ENCODE measurements around the gene MAPK1.
"Not testable (repeated sequence)": the region's sequence is repeated elsewhere in the genome, so short reads cannot be mapped to it uniquely, and the experiment has no call there.

Gene MAPK1

DNA sequence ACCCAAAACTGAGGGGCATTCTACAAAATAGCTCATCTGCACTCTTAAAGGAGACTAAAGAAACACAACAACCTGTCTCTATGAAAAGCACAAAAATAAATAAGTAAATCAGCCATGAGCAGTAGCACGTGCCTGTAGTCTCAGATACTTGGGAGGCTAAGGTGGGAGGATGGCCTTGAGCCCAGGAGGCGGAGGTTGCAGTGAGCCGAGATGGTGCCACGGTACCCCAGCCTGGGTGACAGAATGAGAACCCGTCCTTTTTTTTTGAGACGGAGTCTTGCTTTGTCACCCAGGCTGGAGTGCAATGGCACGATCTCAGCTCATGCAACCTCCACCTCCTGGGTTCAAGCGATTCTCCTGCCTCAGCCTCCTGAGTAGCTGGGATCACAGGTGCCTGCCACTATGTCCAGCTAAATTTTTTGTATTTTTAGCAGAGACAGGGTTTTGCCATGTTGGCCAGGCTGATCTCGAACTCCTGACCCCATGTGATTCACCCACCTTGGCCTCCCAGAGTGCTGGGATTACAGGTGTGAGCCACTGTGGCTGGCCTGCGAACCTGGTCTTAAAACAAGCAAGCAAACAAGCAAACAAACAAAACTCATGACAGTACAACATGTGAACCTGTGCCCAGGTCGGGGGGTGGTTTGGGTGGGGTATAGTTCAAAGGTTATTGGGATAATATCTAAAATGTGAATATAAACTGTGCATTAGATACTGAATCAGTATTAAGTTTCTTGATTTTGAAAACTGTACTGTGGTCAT lies 76.4 kb downstream of the MAPK1 start:
- not testable (repeated sequence) for DNase-seq (ENCODE audit: low read depth)

DNA sequence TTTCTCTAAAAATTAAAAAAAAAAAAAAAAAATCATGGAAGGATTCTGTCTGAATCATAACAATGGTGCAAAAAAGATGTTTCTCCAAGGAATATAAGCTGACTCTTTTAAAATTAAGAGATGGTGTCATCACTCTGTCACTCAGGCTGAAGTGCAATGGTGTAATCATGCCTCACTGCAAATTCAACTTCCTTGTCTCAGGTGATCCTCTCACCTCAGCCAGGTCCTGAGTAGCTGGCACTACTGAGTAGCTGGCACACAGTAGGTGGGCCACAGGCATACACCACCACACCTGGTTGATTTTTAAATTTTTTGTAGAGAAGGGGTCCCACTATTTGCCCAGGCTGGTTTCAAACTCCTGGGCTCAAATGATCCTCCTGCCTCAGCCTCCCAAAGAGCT lies 77.1 kb downstream of the MAPK1 start:
- DNase-seq (ENCODE audit: low read depth): no peak

DNA sequence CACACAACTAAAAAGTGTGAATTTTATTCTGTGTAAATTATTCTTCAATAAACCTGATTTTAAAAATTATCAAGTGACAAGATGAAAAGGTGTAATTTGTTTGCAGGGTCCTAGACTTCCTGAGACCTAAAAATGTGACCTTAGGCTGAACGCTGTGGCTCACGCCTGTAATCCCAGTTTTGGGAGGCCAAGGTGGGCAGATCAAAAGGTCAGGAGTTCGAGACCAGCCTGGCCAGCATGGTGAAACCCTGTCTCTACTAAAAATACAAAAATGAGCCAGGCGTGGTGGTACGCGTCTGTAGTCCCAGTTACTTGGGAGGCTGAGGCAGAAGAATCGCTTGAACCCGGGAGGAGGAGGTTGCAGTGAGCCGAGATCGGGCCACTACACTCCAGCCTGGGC lies 79.9 kb downstream of the MAPK1 start:
- DNase-seq (ENCODE audit: low read depth): not testable (repeated sequence)

DNA sequence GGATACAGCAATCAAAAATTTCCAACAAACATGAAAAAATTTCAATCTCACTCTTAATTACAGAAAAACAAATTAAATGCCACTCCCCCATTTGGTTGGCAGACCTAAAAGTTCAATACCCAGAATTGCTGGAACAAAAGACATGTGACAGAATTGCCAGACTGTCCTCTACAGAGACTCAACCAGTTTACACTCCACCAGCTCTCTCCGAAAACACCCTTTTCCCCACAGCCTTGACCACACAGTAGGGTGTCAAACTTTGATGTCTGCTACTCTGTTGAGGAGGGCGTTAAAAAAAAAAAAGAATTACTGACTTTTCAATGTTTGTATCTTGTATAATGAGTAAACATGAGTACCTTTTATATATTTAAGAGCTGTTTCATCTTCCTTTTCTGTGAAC lies 87.2 kb downstream of the MAPK1 start:
- no peak for DNase-seq (ENCODE audit: low read depth)

DNA sequence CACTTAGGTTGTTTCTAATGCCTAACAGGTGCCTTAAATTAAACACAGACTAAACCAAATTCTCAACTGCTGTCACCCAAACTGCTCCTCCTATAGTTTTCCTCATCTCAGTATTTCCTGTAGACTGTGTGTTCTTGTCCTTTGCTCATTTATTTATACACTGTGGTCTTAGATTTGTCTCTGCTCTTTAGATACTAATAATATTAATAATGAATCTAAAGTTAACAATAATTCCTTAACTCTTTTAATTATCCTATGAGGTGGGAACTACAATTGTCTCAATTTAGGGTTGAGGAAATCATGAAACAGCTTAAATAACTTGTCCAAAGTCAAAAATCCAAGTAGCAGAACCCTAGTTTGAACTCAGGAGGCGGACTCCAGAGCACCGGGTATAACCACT lies 88.0 kb downstream of the MAPK1 start:
- no peak for DNase-seq (ENCODE audit: low read depth)

DNA sequence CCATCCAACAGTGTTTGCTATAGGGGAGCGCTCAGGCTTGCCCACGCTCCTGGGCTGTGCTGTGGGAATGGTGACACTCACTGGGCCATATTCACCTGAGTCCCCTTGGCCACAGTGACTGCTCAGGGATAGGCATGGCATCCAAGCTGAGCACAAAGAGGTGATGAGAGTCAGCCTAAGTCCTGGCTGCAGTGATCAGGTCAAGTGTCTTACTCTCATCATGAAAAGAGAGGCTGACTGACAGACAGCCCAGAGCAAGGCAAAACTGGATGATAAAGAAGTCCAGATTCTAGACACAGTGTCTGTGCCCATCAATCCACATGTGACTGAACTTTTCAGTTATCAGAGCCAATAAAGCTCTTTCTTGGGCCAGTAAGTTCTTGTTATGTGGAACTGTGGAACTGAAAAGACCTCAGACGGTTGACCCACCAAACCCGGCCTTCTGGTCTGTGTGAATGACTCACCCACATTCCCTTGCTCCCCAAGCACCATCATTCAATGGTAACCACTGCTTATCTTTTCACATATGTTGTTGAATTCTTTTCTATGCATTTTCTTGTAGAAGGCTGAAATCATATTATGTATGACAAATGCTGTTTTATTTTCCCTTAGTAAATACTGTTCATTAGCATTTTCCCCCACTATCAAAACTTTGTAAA lies 88.6 kb downstream of the MAPK1 start:
- peak; percentile 76 for DNase-seq (ENCODE audit: low read depth)

DNA sequence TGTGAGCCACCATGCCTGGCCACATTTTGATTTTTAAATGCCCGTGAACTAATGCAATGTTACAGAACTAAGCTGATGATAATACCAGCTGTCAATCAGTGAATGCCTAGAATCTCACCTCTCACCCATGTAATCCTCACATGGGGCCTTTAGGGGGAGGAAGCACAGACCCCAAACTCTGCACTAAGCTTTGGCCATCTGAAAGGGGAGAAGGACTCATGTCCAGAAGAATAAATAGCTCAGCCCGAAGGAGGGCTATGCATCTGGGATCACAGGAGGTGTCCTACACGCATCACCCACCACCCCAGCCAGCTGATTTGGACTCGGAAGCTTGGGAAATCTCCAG lies 95.8 kb downstream of the MAPK1 start:
- no peak for DNase-seq (ENCODE audit: low read depth)

DNA sequence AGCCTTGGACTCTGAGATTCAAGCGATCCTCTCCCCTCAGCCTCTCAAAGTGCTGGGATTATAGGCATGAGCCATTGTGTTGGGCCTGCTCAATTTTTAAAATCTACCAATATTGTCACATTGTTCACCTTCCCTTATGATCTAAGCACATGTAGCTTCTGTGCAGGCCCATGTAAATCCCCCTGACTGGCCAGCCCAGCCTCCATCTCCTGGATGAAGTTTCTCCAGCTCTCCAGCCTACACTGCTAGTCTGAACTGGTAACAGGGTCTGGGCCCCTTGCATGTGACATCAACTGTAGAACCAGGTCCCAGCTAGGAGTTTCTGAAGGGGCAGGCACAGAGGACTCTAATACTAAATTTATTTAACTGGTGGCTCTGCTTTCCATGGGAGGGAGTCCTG lies 99.0 kb downstream of the MAPK1 start:
- no peak for DNase-seq (ENCODE audit: low read depth)

DNA sequence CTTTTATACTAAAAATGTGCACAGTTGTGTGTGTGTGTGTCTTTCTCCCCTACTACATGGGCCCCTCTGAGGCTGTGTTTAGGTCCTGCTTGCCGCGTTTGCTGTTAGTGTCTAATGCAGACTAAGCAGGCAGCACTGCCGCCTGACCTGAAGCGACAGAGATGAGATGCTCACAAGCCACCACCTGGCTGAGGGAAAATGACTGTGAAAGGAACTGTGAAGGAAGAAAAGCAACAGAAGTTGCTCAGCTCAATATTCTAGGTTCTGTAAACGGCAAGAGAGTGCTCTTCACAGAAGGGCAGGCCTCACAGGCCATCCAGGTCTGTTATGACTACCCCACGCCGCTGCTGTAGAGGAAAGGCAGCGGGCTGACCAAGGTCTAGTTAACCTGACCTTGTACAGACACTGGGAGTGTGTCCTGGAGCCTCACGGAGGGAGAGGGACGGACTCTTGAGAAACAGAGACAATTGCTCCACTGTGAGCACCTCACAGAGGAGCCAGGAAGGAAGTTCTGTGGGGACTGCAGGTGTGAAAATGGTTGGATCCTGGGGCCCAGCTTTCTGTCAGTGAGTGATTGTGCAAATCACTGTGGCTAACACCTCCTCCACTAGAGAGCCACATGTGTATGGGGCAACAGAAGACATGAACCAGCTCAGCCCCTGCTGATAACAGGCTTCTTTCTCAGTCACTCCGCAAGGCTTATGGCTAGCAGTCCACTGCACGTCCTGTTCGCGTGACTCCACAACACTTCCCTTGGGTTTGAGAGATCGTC lies 100.6 kb downstream of the MAPK1 start:
- DNase-seq (ENCODE audit: low read depth): no peak

DNA sequence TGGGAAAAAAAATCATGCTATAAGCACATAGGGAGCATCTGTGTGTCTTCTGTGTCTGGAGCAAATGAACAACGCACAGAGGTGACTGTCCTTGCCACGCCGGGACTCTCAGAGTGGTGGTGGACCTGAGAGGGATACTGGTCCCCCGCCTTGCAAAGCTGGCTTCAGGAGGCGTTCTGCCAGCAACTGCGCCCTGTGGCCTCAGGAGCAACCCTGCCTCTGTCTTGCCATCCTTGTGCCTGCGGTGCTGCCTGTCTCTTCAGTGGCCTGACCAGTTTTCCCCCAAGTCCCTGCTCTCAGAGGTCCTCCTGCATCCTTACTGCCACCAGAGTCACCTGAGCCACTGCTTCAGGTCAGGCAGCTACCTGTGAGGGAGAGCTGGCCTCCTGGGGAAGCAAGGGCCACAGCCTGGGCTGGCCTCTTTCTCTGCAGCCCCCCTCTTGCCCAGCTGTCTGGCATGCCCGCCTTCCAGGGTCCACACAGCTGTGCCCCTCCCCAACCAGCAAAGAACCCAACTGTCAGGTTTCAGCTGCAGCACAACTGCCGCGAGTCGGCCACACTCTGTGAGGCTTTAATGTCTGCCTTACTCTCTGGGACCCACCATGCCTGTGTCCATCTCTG lies 101.4 kb downstream of the MAPK1 start:
- DNase-seq (ENCODE audit: low read depth): no peak

DNA sequence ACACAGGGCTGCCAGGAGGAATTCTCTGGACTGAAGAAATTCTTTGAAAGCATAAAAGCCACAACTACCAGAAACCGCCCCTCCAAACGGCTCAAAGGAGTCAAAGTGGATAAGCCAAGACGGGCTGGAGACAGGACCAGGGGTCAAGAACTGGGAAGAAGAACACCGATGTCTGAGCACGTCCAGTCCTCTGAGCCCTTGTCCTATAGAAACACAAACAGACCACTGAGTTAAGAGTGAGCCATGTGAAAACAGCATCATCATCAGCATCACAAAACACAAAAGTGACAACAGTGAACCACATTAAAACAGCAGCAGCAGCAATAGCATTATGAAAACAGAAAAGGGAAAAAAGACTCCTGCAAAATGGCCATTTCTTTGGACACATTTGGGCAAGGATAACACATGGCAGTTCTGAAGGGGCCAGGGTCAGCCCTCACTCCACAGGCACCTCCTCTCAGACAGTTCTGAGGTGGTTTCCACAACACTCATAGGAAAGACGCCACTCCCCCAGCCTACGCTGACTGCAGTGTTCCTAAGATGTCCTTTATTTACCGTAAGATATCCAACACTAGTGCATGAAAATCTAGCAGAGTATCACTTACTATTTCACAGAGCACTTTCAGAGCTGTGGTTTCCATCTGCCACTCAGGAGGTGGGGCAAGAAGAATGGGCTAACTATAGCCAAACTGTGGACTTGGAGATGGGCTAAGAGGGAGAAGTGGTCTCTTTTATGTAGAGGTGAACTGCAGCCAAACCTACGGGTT lies 103.2 kb downstream of the MAPK1 start:
- no peak for DNase-seq (ENCODE audit: low read depth)

DNA sequence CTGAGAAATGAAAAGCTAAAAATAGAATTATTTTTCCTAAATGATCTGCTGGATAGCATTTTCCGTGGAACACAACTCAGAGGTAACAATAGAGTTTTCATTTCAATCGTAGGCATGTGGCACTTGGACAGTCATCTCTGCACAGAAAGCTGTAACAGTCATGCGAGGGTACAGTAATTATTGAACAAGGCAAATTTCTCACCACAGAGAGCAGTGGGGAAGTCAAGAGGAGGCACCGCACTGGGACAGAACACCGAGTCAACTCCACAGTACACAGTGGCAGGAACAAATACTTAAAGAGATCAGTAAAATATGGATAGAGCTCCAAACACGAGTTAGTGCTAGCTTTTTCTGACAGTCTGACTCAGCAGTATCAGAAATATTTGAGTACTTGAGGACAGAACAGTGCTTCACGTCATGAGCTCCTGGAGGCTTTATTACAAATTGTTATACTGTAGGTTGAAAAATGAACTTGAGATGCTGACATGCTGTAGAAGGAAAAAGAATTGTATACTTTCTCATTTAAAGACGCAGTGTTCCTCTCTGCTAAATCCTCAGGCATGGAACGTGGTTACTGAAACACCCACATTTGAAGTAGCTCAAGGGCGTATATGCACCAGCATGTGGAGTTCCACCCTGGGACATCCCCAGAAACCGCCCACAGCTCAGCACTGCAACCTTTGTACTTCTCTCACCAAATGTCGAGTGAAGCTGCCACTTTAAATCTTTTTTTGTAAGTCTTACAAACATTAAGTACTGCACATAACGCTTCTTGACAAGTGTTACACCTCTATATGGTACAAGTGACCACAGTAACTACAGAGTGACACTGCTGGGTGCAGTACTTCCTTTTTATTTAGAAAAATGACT lies 104.5 kb downstream of the MAPK1 start:
- DNase-seq (ENCODE audit: low read depth): no peak

DNA sequence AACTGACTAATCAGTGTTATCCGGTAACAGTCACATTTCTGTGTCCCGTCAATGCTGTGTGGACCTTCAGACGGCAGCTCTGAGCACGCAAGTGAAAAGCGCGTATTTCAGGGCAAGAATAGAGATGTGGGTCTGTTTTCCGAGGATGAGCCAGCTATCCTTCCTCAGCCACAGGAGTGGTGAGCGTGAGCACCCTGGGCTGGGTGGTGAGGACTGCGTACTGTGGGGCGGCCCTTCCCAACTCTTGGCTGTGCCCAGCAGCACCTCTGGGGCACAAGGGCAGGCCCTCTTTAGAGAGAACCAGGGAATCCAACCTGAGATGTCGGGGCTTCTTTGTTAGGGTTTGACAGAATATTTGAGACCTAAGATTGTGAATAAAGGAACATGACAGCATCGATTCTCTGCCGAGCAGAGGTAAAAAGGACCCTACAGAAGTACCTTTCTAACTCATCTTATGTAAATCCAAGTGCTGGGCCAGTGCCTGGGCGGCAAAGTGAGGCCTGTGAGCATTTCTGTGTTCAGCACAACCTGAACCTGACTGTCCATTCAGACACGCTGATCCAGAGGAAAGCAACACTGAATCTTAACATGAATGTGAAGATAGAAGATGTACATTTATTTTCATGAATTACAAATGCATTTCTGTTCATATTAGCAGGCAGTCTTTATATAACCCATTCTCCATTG lies 105.3 kb downstream of the MAPK1 start:
- DNase-seq (ENCODE audit: low read depth): no peak

DNA sequence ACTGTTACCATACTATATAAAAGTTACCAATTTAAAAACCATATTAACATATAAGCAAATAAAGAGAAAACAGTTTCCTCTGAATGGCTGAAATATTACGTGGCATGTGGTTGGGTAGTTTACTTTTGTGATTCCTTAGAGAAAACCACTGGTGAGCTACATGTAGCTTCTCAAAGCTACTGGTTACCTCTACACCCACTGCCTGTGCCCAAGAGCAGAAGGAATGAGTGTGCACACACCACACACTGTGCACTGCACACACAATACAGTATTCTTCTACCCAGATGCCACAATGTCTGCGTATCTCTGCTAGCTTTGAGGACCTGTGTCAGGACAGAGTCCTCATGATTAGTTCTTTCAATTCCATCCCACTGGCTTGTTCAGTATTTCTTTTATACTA lies 106.4 kb downstream of the MAPK1 start:
- DNase-seq (ENCODE audit: low read depth): peak; percentile 31

DNA sequence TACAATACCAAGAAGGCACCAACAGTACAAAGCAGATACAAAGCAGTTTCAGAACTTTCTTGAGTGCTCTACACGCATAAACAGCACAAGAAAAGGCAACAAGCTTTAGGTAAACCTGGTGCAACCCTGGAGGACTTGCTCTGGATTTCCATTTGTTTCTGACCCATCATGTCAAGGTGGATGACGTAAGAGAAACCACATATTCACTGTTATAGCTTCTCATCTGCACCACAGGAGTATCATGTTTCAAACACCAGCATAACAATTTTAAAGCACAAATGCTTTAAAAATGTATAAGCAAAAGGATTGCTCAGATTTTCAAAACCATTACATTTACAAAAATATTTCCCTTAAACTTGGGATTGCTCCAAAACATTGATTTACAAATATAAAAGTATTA lies 106.8 kb downstream of the MAPK1 start:
- peak; percentile 83 for DNase-seq (ENCODE audit: low read depth)

DNA sequence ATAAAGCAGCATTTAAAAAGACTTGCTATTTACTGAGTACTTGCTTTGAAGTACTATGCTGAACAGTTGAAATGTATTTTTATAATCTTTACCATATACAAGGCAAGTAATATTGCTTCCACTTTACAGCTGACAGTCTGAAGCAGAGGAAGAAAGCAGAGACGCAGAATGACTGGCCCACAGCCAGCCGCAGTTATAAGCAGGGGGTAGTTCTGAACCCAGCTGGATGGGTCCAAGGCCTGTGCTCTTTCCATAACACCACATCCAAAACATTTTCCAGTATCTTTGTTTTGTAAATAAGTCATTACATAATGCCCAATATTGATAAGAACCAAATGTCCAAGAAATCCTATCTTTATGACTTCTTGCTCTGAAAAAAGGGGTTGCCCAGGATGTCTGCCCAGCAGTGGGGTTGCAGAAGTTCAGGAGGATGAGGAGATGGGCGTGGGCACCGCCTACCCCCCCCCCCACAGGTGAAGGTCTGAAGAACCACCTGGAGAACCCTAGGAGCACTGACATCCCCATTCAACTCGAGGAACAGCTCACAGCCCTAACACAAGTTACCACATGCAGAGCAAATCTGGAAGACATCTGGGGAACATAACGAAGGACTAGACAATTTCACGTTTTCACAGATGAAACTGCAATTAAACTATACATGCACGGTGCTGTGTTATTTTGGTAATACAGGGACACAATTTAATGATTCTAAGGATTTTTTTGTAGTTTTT lies 107.6 kb downstream of the MAPK1 start:
- no peak for DNase-seq (ENCODE audit: low read depth)

DNA sequence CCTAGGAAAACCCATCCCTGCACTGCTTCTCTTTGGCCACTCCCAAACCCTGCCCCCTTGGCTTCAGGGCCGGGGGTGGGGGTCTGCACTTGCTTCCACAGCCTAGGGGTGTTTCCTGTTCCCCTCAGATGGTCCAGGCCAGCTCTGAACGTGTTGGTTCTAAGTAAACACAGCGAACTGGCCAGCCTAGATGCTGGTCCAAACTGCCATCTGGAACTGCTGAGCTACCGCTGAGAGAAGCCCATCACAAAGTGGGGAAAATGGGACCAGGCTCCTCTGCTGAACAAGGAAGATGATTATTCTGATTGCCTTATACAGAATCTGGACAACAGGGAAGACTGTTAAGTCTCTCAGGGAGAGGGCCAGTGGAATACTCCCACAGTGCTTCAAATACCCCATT lies 108.4 kb downstream of the MAPK1 start:
- DNase-seq (ENCODE audit: low read depth): no peak

DNA sequence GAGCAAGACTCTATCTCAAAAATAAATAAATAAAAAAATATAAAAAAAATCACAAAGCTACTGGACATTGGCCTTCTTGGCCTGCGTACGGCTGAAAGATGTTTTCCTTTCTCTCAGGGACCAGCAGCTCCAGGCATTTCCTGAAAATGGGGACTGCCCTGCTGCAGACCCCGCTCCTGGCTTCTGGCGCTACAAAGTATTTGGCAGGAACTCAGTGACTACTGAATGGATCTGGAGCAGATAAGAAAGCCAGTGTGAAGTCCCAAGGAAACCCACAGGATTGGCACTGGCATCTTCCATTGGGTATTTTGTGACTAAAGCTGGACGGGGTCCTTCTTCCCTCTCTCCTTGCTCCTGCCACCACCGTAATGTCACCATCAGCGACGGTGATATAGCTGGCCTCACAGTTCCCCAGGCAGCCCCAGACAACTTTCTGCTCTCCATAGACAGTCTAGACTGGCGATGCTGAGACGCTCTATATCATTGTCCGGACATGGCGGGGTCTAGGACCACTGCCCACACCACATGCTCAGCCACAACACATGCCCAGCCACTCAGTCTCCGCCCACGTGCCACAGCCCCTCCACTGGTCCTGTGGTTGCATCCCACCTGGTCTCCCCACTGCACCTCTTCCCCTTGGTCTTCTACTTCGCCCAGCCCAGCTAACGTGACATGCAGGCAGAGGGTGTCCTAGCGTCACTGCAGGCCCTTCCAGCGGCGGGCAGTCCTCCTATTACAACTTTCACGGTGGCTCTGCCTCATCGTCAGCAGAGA lies 109.2 kb downstream of the MAPK1 start:
- no peak for DNase-seq (ENCODE audit: low read depth)

DNA sequence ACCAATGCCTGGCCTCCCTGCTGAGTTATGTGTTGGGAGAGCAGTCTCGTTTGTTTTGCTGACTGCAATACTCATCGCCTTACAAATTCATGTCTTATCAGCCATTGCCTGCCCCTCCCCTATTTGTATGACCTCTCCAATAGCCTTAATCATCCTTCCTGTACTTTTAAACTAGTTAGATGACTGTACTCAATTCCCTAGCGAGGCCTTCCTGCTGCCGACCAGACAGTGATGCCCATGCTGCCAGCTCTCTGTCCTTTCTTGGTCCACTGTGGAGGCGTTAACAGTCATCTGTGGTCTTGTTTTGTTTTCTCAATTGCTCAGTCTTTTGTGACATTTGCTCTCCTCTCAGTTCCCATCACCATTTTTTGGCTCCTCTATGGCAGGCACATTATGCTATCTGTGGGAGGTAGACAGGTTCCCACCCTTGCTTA lies 111.6 kb downstream of the MAPK1 start:
- DNase-seq (ENCODE audit: low read depth): peak; percentile 65

Measured in non-pigmented ciliary epithelial cell (primary cell).